Mesodermal cell (in vitro differentiated cells): ENCODE results near the gene ACOX2.
A peak's percentile ranks its signal among the peaks of the same experiment; 100 is the strongest.

Source experiments
- H3K27ac ChIP-seq: 2 replicates; pipeline ENCODE4 v1.7.0; 2013; ENCODE audit warnings: mild to moderate bottlenecking, low read depth, low read length, moderate library complexity; ENCODE audit not compliant: severe bottlenecking
- H3K36me3 ChIP-seq: 2 replicates; pipeline ENCODE4 v1.7.1; 2013; ENCODE audit warnings: mild to moderate bottlenecking, low read length, moderate library complexity; ENCODE audit not compliant: control insufficient read depth, insufficient read depth
- H3K4me1 ChIP-seq: one replicate; pipeline ENCODE4 v1.7.1; 2013; ENCODE audit warnings: mild to moderate bottlenecking, low read length; ENCODE audit not compliant: insufficient read depth, control insufficient read depth, poor library complexity, severe bottlenecking
- H3K4me3 ChIP-seq: 2 replicates; pipeline ENCODE4 v1.7.0; 2013; ENCODE audit warnings: low read length, control low read depth, mild to moderate bottlenecking; ENCODE audit not compliant: insufficient read depth, poor library complexity, severe bottlenecking; ENCODE audit errors: extremely low read depth
- H3K9me3 ChIP-seq: 2 replicates; pipeline ENCODE4 v1.7.1; 2013; ENCODE audit warnings: mild to moderate bottlenecking, low read length, moderate library complexity; ENCODE audit not compliant: control insufficient read depth
- WGBS, 2 experiments: methylation state at CpG; one replicate each; pipeline ENCODE4 v1.1.5; 2013; ENCODE audit warnings: missing lambda C conversion rate in 2 of 2; ENCODE audit not compliant: insufficient coverage in 2 of 2; 5-methylcytosine and 5-hydroxymethylcytosine counted together

Gene ACOX2

GRCh38 chr3:58485801-58486435 lies 51.1 kb downstream of the ACOX2 start:
- WGBS, 2 experiments, result 90 to 94% methylated on average over 3 to 6 of the region's 6 CpGs
- no peak overlapping the region for H3K4me3 ChIP-seq
- H3K4me1 ChIP-seq, result peaks cover 7% of the 10 kb centered on the region
- H3K27ac ChIP-seq, result no peak overlapping the region
- no peaks in the 10 kb centered on the region for H3K36me3 ChIP-seq
- no peaks in the 10 kb centered on the region for H3K9me3 ChIP-seq

DNA sequence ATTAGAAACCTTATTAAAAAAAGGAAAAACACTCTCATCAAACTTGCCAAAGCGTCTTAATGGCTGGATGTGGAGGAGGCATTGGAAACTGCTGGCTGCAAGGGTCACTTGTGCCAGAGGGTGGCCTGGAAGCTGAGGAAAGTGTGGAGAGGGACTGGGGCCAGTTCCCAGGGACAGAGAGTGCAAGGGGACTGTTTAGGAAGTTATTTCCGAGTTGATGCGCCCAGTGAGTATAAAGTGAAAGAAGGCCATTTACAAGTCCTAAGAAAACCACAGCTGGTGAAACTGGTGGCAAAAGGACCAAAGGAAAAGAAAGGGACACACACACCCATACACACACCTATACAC lies 52.3 kb downstream of the ACOX2 start:
- Histone ChIP-seq H3K36me3 (no peaks in the 10 kb centered on the region), H3K9me3 (no peaks in the 10 kb centered on the region), H3K27ac (no peak overlapping the region), H3K4me1 (peaks cover 7% of the 10 kb centered on the region), H3K4me3 (no peak overlapping the region)
- 73 to 88% methylated on average over 1 to 2 of the region's 3 CpGs for WGBS, 2 experiments

- Histone ChIP-seq H3K36me3 (no peaks in the 10 kb centered on the region), H3K4me1 (peaks cover 7% of the 10 kb centered on the region), H3K4me3 (no peak overlapping the region), H3K9me3 (peaks cover 1% of the 10 kb centered on the region), H3K27ac (no peak overlapping the region)
- WGBS, 2 experiments, result 81 to 83% methylated on average over 7 of the region's 7 CpGs
These were observed 52.8 kb downstream of the ACOX2 start for GRCh38 chr3:58484045-58484721.

DNA sequence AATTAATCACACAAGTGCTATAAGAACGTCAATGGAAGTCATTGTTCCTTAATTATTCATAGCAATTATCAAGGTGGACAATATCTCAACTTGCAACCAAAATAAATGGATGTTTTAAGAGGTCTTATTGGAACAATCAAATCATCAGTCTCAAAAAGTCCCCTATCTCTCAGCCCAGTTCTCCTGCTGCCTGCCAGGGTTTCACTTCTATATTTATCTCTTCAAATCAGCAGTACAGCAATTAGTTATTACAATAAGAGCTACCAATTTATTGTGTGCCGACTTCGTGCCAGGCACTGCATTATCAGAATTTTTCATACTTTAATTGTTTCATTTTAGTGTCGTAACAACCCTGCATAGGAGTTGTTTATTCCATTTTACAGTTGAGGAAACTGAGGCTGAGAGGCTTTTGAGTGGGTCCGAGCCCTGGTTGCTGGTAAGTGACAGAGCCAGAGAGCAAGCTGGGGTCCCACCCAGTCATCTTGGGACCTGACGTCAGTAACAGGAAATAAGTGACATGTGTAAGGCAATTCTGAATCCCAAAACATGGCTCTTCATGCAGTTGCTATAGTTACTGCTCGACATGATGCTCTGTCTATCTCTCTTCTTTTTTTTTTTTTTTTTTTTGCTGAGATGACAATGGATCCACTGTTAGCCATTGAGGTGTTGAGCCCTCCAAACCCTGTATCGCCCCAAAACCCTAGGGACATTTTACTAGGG lies 53.9 kb downstream of the ACOX2 start:
- H3K27ac ChIP-seq, result no peak overlapping the region
- no peaks in the 10 kb centered on the region for H3K36me3 ChIP-seq
- peaks cover 5% of the 10 kb centered on the region for H3K9me3 ChIP-seq
- H3K4me1 ChIP-seq, result peaks cover 7% of the 10 kb centered on the region
- 85 to 88% methylated on average over 2 to 4 of the region's 8 CpGs for WGBS, 2 experiments
- H3K4me3 ChIP-seq, result no peak overlapping the region

- H3K4me1 ChIP-seq, result no peaks in the 10 kb centered on the region
- H3K36me3 ChIP-seq, result no peaks in the 10 kb centered on the region
- no peak overlapping the region for H3K4me3 ChIP-seq
- WGBS, 2 experiments, result 100% methylated on average over 1 of the region's 2 CpGs
- H3K27ac ChIP-seq, result no peak overlapping the region
- H3K9me3 ChIP-seq, result peaks cover 5% of the 10 kb centered on the region
These were observed 56.7 kb downstream of the ACOX2 start for GRCh38 chr3:58480309-58480708.

GRCh38 chr3:58478781-58479180 lies 58.2 kb downstream of the ACOX2 start:
- no peak overlapping the region for H3K4me3 ChIP-seq
- no peak overlapping the region for H3K27ac ChIP-seq
- peaks cover 6% of the 10 kb centered on the region for H3K4me1 ChIP-seq
- no peaks in the 10 kb centered on the region for H3K36me3 ChIP-seq
- WGBS, 2 experiments, result 87 to 100% methylated on average over 2 of the region's 2 CpGs
- peaks cover 5% of the 10 kb centered on the region for H3K9me3 ChIP-seq

GRCh38 chr3:58474967-58475578 lies 61.9 kb downstream of the ACOX2 start:
- H3K27ac ChIP-seq, result no peak overlapping the region
- peaks cover 5% of the 10 kb centered on the region for H3K9me3 ChIP-seq
- H3K4me3 ChIP-seq, result no peak overlapping the region
- 90 to 98% methylated on average over 3 of the region's 3 CpGs for WGBS, 2 experiments
- H3K4me1 ChIP-seq, result peaks cover 23% of the 10 kb centered on the region
- no peaks in the 10 kb centered on the region for H3K36me3 ChIP-seq

- Histone ChIP-seq H3K4me3 (no peak overlapping the region), H3K27ac (no peak overlapping the region), H3K36me3 (no peaks in the 10 kb centered on the region), H3K4me1 (peaks cover 23% of the 10 kb centered on the region), H3K9me3 (peaks cover 5% of the 10 kb centered on the region)
- WGBS, 2 experiments, result no CpG with 5 or more reads among the region's 1 CpG
These were observed 62.6 kb downstream of the ACOX2 start for GRCh38 chr3:58474348-58474911.

GRCh38 chr3:58473275-58473674 lies 63.7 kb downstream of the ACOX2 start:
- H3K36me3 ChIP-seq, result no peaks in the 10 kb centered on the region
- H3K4me1 ChIP-seq, result peaks cover 23% of the 10 kb centered on the region
- no peak overlapping the region for H3K27ac ChIP-seq
- WGBS, 2 experiments, result 100% methylated on average over 1 of the region's 1 CpG; no CpG with 5 or more reads in 1 of the 2 experiments
- H3K9me3 ChIP-seq, result no peaks in the 10 kb centered on the region
- no peak overlapping the region for H3K4me3 ChIP-seq

DNA sequence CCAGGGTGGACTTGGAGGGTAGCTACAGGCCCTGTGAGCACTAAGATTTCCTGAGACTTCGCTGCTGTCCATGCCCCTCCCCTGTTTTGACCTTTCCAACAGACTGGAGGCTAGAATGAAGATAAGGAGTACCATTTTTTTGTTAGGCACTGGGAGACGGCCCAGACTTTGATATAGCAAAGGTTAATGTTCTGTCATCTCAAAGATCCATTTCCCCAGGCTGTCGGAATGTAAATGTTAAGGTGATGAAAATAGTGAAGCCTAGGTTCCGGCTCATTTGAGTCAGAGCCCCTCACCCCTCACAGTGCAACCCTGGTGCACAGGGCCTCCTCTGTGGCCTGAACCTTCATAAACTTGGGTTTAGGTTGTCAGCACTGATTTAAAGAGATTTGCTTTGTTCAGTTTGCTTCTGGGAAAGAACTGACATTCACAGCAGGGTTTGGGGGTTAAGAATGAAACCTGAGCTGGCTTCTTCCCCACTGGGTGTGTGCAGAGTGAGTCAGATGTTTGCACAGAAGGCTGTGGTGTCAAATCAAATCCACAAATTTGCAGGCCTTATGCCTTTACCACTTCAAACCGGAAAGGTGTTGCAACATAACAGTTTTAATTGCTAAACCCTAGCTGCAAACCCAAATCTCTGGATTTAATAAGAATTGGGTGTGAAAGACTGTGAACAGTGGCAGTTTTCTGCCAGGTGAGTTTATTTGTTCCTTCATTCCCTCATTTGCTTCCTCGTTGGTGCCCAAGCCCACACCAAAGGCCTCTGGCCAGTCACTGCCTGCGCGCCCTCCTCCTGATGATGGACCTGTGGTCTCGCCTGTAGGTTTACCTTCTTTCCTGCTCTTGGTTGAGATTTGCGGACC lies 65.7 kb downstream of the ACOX2 start:
- Histone ChIP-seq H3K27ac (peak overlapping the region; percentile 76), H3K36me3 (no peaks in the 10 kb centered on the region), H3K9me3 (no peaks in the 10 kb centered on the region), H3K4me1 (peaks cover 23% of the 10 kb centered on the region), H3K4me3 (no peak overlapping the region)
- WGBS, 2 experiments, result 88 to 95% methylated on average over 6 to 7 of the region's 10 CpGs
